ENCODE measurements around the gene IHH. TPM values are rescaled to one million over a fixed set of nuclear protein-coding genes. Genes with fewer than 3 reads are reported as not detected.

IHH gene
- total and polyA plus RNA-seq, 2 of the 8 experiments (the other 6 are each of a cell fraction or from before 2014, with no cell fraction given), result 0.03 TPM; not detected in 1

DNA sequence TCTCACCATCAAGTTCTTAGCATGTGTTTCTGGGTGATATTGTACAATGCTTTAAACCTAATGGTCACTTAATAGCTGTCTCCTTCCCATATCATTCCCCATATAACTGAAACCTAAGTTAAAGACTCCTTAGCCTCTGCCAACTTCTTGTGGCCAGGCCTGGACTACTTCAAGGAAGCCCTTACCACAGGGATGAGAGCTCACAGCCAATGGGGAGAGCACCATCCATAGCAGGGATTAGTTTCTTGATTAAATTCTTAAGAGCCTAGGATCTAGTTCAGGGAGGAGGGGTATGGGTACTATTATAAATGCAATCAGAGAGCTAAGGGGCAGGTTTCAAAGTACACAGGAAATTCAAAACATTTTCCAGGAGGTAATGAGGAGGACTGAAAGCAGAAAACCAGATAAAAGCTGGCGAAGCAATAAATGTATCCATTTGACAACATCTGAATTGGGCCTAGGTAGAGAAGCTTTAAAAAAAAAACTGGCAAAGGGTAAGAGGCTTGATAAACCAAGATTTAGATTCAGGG, 34.8 kb upstream of the IHH start:
- no peak overlapping the region for H3K23ac ChIP-seq (ENCODE audit: insufficient read length)
- POLR2A ChIA-PET (ENCODE audit: partially characterized antibody), result interaction anchor here (1.4 kb wide), 1 partner anchor 9 kb away, joined by 3 read pairs; no protein-coding TSS in a partner anchor
- H2BK5ac ChIP-seq (ENCODE audit: low read depth, low read length), result no peak overlapping the region
- H2BK20ac ChIP-seq (ENCODE audit: low read length), result no peak overlapping the region
- no peak overlapping the region for H3K18ac ChIP-seq (ENCODE audit: extremely low read depth, low read length)
- DNase-seq (ENCODE audit: low read depth in 1 of 2, low spot score in 2 of 2) (no peak), FAIRE-seq (no peak)
- H3K56ac ChIP-seq (replicated peaks; ENCODE audit: insufficient read length, low read depth, low read length), result no peak overlapping the region
- H2BK12ac ChIP-seq (ENCODE audit: low read depth, low read length), result no peak overlapping the region
- no peak overlapping the region for H4K91ac ChIP-seq (replicated peaks; ENCODE audit: insufficient read length, low read length)
- no peaks in the 10 kb centered on the region for H3K9me3 ChIP-seq (ENCODE audit: insufficient read depth in 2 of 2, low read depth in 1 of 2, low read length in 1 of 2)
- peaks cover 0 to 3% (median 0%) of the 10 kb centered on the region in 4 experiments; a peak in 1 of 7 replicates for H3K4me1 ChIP-seq (replicated peaks in 1 of 4; ENCODE audit: control insufficient read depth in 3 of 4, insufficient read depth in 4 of 4, low read length in 3 of 4)
- no peak overlapping the region for H2AFZ ChIP-seq (ENCODE audit: low read length)
- CTCF ChIA-PET (ENCODE audit: partially characterized antibody), result interaction anchor here (0.8 to 62.8 kb wide), 9 partner anchors 13 to 230 kb away, joined by 3 to 1777 read pairs (median 5); no protein-coding TSS in a partner anchor
- H3K27me3 ChIP-seq (replicated peaks in 1 of 4; ENCODE audit: control insufficient read depth in 3 of 4, extremely low read depth in 1 of 4, insufficient read depth in 3 of 4, low read length in 3 of 4), result peaks cover 0 to 1% (median 0%) of the 10 kb centered on the region in 4 experiments; a peak in 1 of 7 replicates
- no peak overlapping the region for H2BK15ac ChIP-seq (ENCODE audit: low read length)
- no peak overlapping the region for H3K4me2 ChIP-seq (ENCODE audit: insufficient read depth in 1 of 2, low read depth in 2 of 2, low read length in 2 of 2)
- H3K23me2 ChIP-seq (ENCODE audit: low read depth, low read length), result no peaks in the 10 kb centered on the region
- no peak overlapping the region for H4K5ac ChIP-seq (ENCODE audit: insufficient read length, low read depth, low read length)
- H3K9ac ChIP-seq (replicated peaks in 1 of 4; ENCODE audit: extremely low read depth in 1 of 4, low read depth in 3 of 4, low read length in 3 of 4), result no peak overlapping the region
- H3K4ac ChIP-seq (replicated peaks; ENCODE audit: insufficient read length, low read depth, low read length), result no peak overlapping the region
- H3K36me3 ChIP-seq (ENCODE audit: control insufficient read depth in 2 of 4, insufficient read depth in 4 of 4, low read length in 3 of 4), result no peaks in the 10 kb centered on the region
- H4K20me1 ChIP-seq (replicated peaks in 1 of 2; ENCODE audit: control insufficient read depth in 1 of 2, insufficient read depth in 2 of 2, low read length in 2 of 2), result no peaks in the 10 kb centered on the region
- no peak overlapping the region for H4K8ac ChIP-seq (ENCODE audit: extremely low read depth, insufficient read depth, low read length)
- no peak overlapping the region for H2AK5ac ChIP-seq (ENCODE audit: low read depth, low read length)
- no peak overlapping the region for H3K4me3 ChIP-seq (ENCODE audit: extremely low read depth in 1 of 4, insufficient read depth in 2 of 4, low read depth in 3 of 4, low read length in 4 of 4)
- H3K79me2 ChIP-seq (ENCODE audit: control insufficient read depth in 1 of 2, insufficient read depth in 2 of 2, low read length in 2 of 2), result no peaks in the 10 kb centered on the region
- H3K14ac ChIP-seq (ENCODE audit: insufficient read length), result no peak overlapping the region
- H2BK120ac ChIP-seq (replicated peaks; ENCODE audit: low read depth, low read length), result no peak overlapping the region
- no peaks in the 10 kb centered on the region for H3K79me1 ChIP-seq (ENCODE audit: low read depth, low read length)
- H3K27ac ChIP-seq (ENCODE audit: low read depth, low read length), result no peak overlapping the region
- WGBS, 2 experiments (ENCODE audit: extremely low coverage in 1 of 2, insufficient coverage in 1 of 2, insufficient read length in 1 of 2, insufficient replicate concordance in 2 of 2, low coverage in 1 of 2, low lambda C conversion rate in 2 of 2, missing lambda C conversion rate in 1 of 2), result 90% methylated on average over 1 of the region's 1 CpG; no CpG with 5 or more reads in 1 of the 2 experiments
- TF ChIP-seq GABPA (IDR thresholded peaks at IDR 0.05; ENCODE audit: borderline replicate concordance, insufficient read depth, low read length) (no peak), RXRA (IDR thresholded peaks at IDR 0.05; ENCODE audit: insufficient read depth, low read depth, low read length) (no peak), TAF7 (optimal IDR thresholded peaks at IDR 0.05; ENCODE audit: borderline replicate concordance, low read depth, low read length) (no peak), CEBPB (IDR thresholded peaks at IDR 0.05; ENCODE audit: low read depth, low read length) (no peak), TBP (IDR thresholded peaks at IDR 0.05; ENCODE audit: low read depth, low read length) (no peak), RBBP5 (IDR thresholded peaks at IDR 0.05; ENCODE audit: borderline replicate concordance, low read depth, low read length) (no peak), CTBP2 (IDR thresholded peaks at IDR 0.05; ENCODE audit: borderline replicate concordance, insufficient read depth, insufficient read length, low read length) (no peak), NANOG (IDR thresholded peaks at IDR 0.05; ENCODE audit: insufficient read depth, low read depth, low read length, poor library complexity, severe bottlenecking) (no peak), KDM4A (IDR thresholded peaks at IDR 0.05; ENCODE audit: low read depth, low read length, severe bottlenecking) (no peak), SP4 (IDR thresholded peaks at IDR 0.05; ENCODE audit: low read length) (no peak), EP300 (IDR thresholded peaks at IDR 0.05; ENCODE audit: borderline replicate concordance in 1 of 2, low read depth in 2 of 2, low read length in 2 of 2) (no peak), POLR2AphosphoS5 (IDR thresholded peaks at IDR 0.05; ENCODE audit: low read depth, low read length) (no peak), SP1 (IDR thresholded peaks at IDR 0.05; ENCODE audit: low read depth, low read length) (no peak), SRF (IDR thresholded peaks at IDR 0.05; ENCODE audit: low read depth, low read length) (no peak)

Data from H1 (cell line).